Measurements from ENCODE around the gene ILF2. TPM values are rescaled to one million over a fixed set of nuclear protein-coding genes. Genes with fewer than 3 reads are reported as not detected.

The ILF2 gene
- polyA plus RNA-seq, 1 donor (not counting 4 experiments of a cell fraction or from before 2014, with no cell fraction given) = 232 TPM

- no peaks in the 10 kb centered on the region for H3K27me3 ChIP-seq (ENCODE audit: control insufficient read depth, extremely low read depth, insufficient read depth, low read length)
- no peak overlapping the region for H3K4me2 ChIP-seq (ENCODE audit: control insufficient read depth, extremely low read depth, insufficient read depth, low read depth, low read length)
- H3K27ac ChIP-seq (ENCODE audit: control insufficient read depth, insufficient read depth, low read length) = no peak overlapping the region
- H3K9me1 ChIP-seq (ENCODE audit: control insufficient read depth, extremely low read depth, insufficient read depth, low read length) = peaks cover 6% of the 10 kb centered on the region
- dilution Hi-C loops (cut with MboI; ENCODE audit: extremely low pct_ligation_motif_present, low sequenced_read_pairs) = no loop called here
- H2AFZ ChIP-seq (ENCODE audit: control insufficient read depth, low read length) = no peak overlapping the region
- H3K9ac ChIP-seq (ENCODE audit: control insufficient read depth, extremely low read depth, insufficient read depth, low read length) = no peak overlapping the region
- DNase-seq (ENCODE audit: low read depth, low spot score) (no peak), FAIRE-seq (no peak)
- H4K20me1 ChIP-seq (ENCODE audit: control insufficient read depth, extremely low read depth, insufficient read depth, low read length) = no peaks in the 10 kb centered on the region
- H3K79me2 ChIP-seq (ENCODE audit: control insufficient read depth, insufficient read depth, low read length) = peaks cover 17% of the 10 kb centered on the region
- no peaks in the 10 kb centered on the region for H3K9me3 ChIP-seq (ENCODE audit: control insufficient read depth, low read depth, low read length)
- TF ChIP-seq CTCF (optimal IDR thresholded peaks at IDR 0.05 in 1 of 3, IDR thresholded peaks at IDR 0.05 in 1 of 3, conservative IDR thresholded peaks at IDR 0.05 in 1 of 3; ENCODE audit: extremely low read depth in 1 of 3, insufficient read depth in 2 of 3, low read length in 3 of 3) = no peak
- TF ChIP-seq EZH2 (IDR thresholded peaks at IDR 0.05; ENCODE audit: low read length) = no peak
- peaks cover 19% of the 10 kb centered on the region for H3K4me1 ChIP-seq (ENCODE audit: control insufficient read depth, extremely low read depth, insufficient read depth, low read length)
- peaks cover 13 to 28% of the 10 kb centered on the region in 2 experiments for H3K36me3 ChIP-seq (ENCODE audit: control insufficient read depth in 2 of 2, extremely low read depth in 1 of 2, insufficient read depth in 2 of 2, low read length in 2 of 2)
- H3K4me3 ChIP-seq (ENCODE audit: control insufficient read depth in 2 of 3, extremely low read depth in 1 of 3, insufficient read depth in 2 of 3, low read depth in 1 of 3, low read length in 3 of 3) = no peak overlapping the region
Observed at GRCh38 chr1:153623101-153623500, 47.7 kb downstream of the ILF2 start.

GRCh38 chr1:153619171-153619570 is 51.6 kb downstream of the ILF2 start:
- peaks cover 23% of the 10 kb centered on the region for H3K4me1 ChIP-seq (ENCODE audit: control insufficient read depth, extremely low read depth, insufficient read depth, low read length)

More at GRCh38 chr1:153619171-153619570, 51.6 kb downstream of the ILF2 start:
- no peak for TF ChIP-seq CTCF (optimal IDR thresholded peaks at IDR 0.05 in 1 of 3, IDR thresholded peaks at IDR 0.05 in 1 of 3, conservative IDR thresholded peaks at IDR 0.05 in 1 of 3; ENCODE audit: extremely low read depth in 1 of 3, insufficient read depth in 2 of 3, low read length in 3 of 3)
- no peak for TF ChIP-seq EZH2 (IDR thresholded peaks at IDR 0.05; ENCODE audit: low read length)
- FAIRE-seq (no peak), DNase-seq (ENCODE audit: low read depth, low spot score) (no peak)
- Histone ChIP-seq H3K4me3 (ENCODE audit: control insufficient read depth in 2 of 3, extremely low read depth in 1 of 3, insufficient read depth in 2 of 3, low read depth in 1 of 3, low read length in 3 of 3) (no peak overlapping the region), H3K9me3 (ENCODE audit: control insufficient read depth, low read depth, low read length) (no peaks in the 10 kb centered on the region), H3K79me2 (ENCODE audit: control insufficient read depth, insufficient read depth, low read length) (peaks cover 20% of the 10 kb centered on the region), H2AFZ (ENCODE audit: control insufficient read depth, low read length) (no peak overlapping the region), H3K27me3 (ENCODE audit: control insufficient read depth, extremely low read depth, insufficient read depth, low read length) (no peaks in the 10 kb centered on the region), H3K9me1 (ENCODE audit: control insufficient read depth, extremely low read depth, insufficient read depth, low read length) (no peaks in the 10 kb centered on the region), H3K36me3 (ENCODE audit: control insufficient read depth in 2 of 2, extremely low read depth in 1 of 2, insufficient read depth in 2 of 2, low read length in 2 of 2) (peaks cover 14 to 30% of the 10 kb centered on the region in 2 experiments), H3K9ac (ENCODE audit: control insufficient read depth, extremely low read depth, insufficient read depth, low read length) (no peak overlapping the region), H3K4me2 (ENCODE audit: control insufficient read depth, extremely low read depth, insufficient read depth, low read depth, low read length) (no peak overlapping the region), H4K20me1 (ENCODE audit: control insufficient read depth, extremely low read depth, insufficient read depth, low read length) (no peaks in the 10 kb centered on the region), H3K27ac (ENCODE audit: control insufficient read depth, insufficient read depth, low read length) (no peak overlapping the region)
- dilution Hi-C loops (cut with MboI; ENCODE audit: extremely low pct_ligation_motif_present, low sequenced_read_pairs) = no loop called here

All from keratinocyte (primary cell).